Measurements from ENCODE around the gene DDR2.
A peak's percentile ranks its signal among the peaks of the same experiment; 100 is the strongest.
"Not testable (repeated sequence)": the region's sequence is repeated elsewhere in the genome, so short reads cannot be mapped to it uniquely, and the experiment has no call there.

DDR2 gene

GRCh38 chr1:162720996-162721395 lies 88.7 kb downstream of the DDR2 start:
- no peak for DNase-seq

GRCh38 chr1:162721471-162721870 lies 89.2 kb downstream of the DDR2 start:
- no peak for DNase-seq

- DNase-seq, result no peak
Observed at GRCh38 chr1:162722036-162722435, 89.8 kb downstream of the DDR2 start.

- DNase-seq, result peak in 1 of 56 donors; percentile 1
Observed at GRCh38 chr1:162724583-162725120, 92.4 kb downstream of the DDR2 start.

- no peak for DNase-seq
Observed at GRCh38 chr1:162725301-162725837, 93.1 kb downstream of the DDR2 start.

GRCh38 chr1:162726555-162726954 lies 94.3 kb downstream of the DDR2 start:
- no peak for DNase-seq

- not testable (repeated sequence) for DNase-seq
Observed at GRCh38 chr1:162727493-162727892, 95.2 kb downstream of the DDR2 start.

GRCh38 chr1:162728573-162728972 lies 96.3 kb downstream of the DDR2 start:
- no peak for DNase-seq

- DNase-seq, result not testable (repeated sequence)
Observed at GRCh38 chr1:162729195-162729774, 97.0 kb downstream of the DDR2 start.

GRCh38 chr1:162732094-162732493 lies 99.8 kb downstream of the DDR2 start:
- no peak for DNase-seq

- DNase-seq, result peak in 5 of 56 donors; percentile 2 to 14 (median 4)
Observed at GRCh38 chr1:162732566-162733335, 100.5 kb downstream of the DDR2 start.

GRCh38 chr1:162733336-162733590 lies 101.0 kb downstream of the DDR2 start:
- DNase-seq, result no peak

- DNase-seq, result no peak
Observed at GRCh38 chr1:162734047-162734446, 101.8 kb downstream of the DDR2 start.

GRCh38 chr1:162736184-162736583 lies 103.9 kb downstream of the DDR2 start:
- no peak for DNase-seq

GRCh38 chr1:162736633-162737067 lies 104.4 kb downstream of the DDR2 start:
- DNase-seq, result no peak

- no peak for DNase-seq
Observed at GRCh38 chr1:162740755-162741154, 108.5 kb downstream of the DDR2 start.

GRCh38 chr1:162741574-162741973 lies 109.3 kb downstream of the DDR2 start:
- DNase-seq, result no peak

GRCh38 chr1:162746264-162746942 lies 114.1 kb downstream of the DDR2 start:
- DNase-seq, result not testable (repeated sequence)

- no peak for DNase-seq
Observed at GRCh38 chr1:162753001-162753658, 120.9 kb downstream of the DDR2 start.

- DNase-seq, result no peak
Observed at GRCh38 chr1:162753998-162754585, 121.8 kb downstream of the DDR2 start.

- no peak for DNase-seq
Observed at GRCh38 chr1:162755306-162755705, 123.0 kb downstream of the DDR2 start.
